Posterior vena cava (tissue), 2 donors: Measurements from ENCODE around the gene PLK3. TPM values are rescaled to one million over a fixed set of nuclear protein-coding genes. Genes with fewer than 3 reads are reported as not detected.
"Not testable (repeated sequence)": the region's sequence is repeated elsewhere in the genome, so short reads cannot be mapped to it uniquely, and the experiment has no call there.

Experiments
- DNase-seq: peaks from one replicate; pipeline ENCODE4 v3.0.0-alpha.2; 2020; ENCODE audit warnings: low spot score
- intact Hi-C, 2 donors: fragments of 100-400 bp; cut with DNase I; formaldehyde crosslinking; loops; one replicate each; pipeline versions ENCODE4 v1.14.1 to v1.14.2; 2022 to 2023
- long read RNA-seq, 2 donors: library from polyadenylated mRNA; unstranded; transcript quantifications; one replicate each; pipeline ENCODE4 v2.0.0, GENCODE V29; 2020 to 2021
- total RNA-seq, 2 donors: library from RNA; stranded (reverse); fragmentation: NEBNext Ultra II Directional; extraction: Animal tissue kit (Norgen Biotek cat#: 25700); gene quantifications; one replicate each; pipeline ENCODE4 v1.2.1, GENCODE V29; 2021
- donor health status: DM: yes; HTN: yes; CAD: no.
- donor health status: DM: yes; HTN: yes; CAD: no.

The PLK3 gene
- 10 to 100 TPM; 20.1 to 32.7 TPM for total RNA-seq
- long read RNA-seq, donor 1, transcript PLK3-201 (15 exons, 2,492 nt) = major isoform, 11 of 16 reads
- long read RNA-seq, donor 1, partial matches to known transcripts = 0 of 16 reads
- long read RNA-seq, donor 1, other reads (novel, unspliced or antisense) = 5 of 16 reads
- long read RNA-seq, donor 2, transcript PLK3-201 (15 exons, 2,492 nt) = major isoform, 15 of 32 reads
- long read RNA-seq, donor 2, partial matches to known transcripts = 5 of 32 reads
- long read RNA-seq, donor 2, other reads (novel, unspliced or antisense) = 12 of 32 reads

DNA sequence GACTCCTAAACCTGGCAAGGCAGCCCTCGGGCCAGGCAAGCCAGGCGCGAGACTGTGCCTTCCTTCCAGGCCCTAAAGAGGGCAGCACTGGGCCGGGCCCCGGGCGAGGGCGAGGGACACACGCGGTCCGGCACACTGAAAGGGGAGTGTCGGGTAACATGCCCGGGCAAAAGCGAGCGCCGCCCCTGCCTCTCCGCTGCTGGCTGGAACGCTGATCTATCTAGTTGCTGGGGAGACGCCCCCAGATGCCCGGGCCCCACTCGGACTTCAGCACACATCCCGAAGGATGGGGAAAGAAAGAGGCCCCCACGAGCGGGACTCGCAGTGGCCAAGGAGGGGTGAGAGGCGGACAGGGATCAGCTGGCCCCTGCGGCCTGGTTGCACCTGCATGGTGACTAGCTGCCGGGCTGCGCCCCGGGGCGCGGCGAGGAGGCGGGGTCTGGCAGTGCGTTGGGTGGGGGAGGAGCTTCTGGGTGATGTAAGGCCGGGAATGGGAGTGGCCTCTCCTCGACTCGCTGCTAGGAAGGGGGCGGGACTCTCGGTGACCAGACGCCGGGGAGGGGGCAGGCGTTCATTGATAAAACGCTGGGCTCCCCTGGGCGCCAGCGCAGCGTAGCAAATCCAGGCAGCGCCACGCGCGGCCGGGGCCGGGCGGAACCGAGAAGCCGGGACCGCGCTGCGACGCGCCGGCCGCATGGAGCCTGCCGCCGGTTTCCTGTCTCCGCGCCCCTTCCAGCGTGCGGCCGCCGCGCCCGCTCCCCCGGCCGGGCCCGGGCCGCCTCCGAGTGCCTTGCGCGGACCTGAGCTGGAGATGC, at the start of gene PLK3:
Gene PLK3, plus strand, starts transcription at position 608 of the 815 bp plus-strand sequence. Its CDS starts 87 bp downstream, at position 695.
- intact Hi-C loops = no loop called here
- peak; percentile 99 for DNase-seq

DNA sequence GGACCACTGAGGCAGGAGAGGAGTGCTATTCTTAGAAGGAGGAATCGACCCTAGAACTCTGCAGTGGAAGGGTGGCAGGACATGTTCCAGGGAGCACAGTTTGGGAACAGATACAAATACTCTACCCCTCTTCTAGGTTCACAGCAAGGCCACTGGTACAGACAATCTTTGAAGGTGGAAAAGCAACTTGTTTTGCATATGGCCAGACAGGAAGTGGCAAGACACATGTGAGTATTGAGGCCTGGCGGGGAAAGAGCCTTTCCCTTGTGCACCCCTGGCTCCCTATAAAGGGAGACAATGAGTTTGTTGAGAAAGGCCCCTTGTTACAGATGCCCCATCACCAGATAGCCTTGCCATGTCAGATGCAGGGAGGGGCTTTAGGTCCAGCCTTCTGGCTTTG, 42.8 kb upstream of the PLK3 start:
- DNase-seq = no peak
- intact Hi-C loops = no loop called here

- intact Hi-C loops = no loop called here
- DNase-seq = no peak
Measured at GRCh38 chr1:44759077-44759476, 41.1 kb upstream of the PLK3 start.

DNA sequence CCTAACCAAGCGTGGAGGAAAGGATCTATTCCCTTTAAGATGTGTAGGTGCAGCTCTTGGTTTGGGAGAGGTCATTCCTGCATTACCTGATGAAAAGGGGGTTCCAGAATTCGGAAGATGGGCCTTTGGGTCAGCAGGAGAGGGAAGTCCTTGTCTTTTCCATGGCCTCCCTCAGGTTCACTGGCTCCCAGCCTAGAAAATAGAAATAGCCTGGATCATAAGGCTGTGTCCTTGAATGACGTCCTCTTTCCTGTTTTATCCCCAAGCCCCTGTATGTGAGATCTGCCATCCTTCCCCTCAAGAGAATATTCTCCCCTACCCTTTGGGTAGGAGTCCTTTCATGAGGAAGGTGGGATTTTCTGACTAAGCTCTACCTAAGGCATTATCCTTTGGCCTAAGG, 39.3 kb upstream of the PLK3 start:
- intact Hi-C loops = no loop called here
- DNase-seq = no peak

DNA sequence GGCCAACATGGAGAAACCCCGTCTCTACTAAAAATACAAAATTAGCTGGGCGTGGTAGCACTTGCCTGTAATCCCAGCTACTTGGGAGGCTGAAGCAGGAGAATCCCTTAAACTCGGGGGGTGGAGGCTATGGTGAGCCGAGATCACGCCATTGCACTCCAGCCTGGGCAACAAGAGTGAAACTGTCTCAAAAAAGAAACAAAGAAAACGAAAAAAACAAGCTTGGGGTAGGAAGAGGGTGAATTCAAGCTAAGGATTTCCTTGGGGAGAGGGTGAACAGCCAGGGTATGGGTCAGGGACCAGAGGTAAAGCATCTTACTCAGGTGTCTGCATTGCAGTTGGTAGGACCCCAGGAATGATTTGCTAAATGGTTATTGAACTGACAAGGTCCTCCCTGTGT, 33.8 kb upstream of the PLK3 start:
- DNase-seq, intact Hi-C loops: not testable (repeated sequence)

- peak; percentile 97 for DNase-seq
- intact Hi-C loops = no loop called here
Measured at GRCh38 chr1:44775078-44775929, 24.9 kb upstream of the PLK3 start, which contains the start of gene RPS8. TSS of gene RPS8 (plus strand) at chr1:44775540. CDS start at chr1:44775597, 57 bp downstream.

DNA sequence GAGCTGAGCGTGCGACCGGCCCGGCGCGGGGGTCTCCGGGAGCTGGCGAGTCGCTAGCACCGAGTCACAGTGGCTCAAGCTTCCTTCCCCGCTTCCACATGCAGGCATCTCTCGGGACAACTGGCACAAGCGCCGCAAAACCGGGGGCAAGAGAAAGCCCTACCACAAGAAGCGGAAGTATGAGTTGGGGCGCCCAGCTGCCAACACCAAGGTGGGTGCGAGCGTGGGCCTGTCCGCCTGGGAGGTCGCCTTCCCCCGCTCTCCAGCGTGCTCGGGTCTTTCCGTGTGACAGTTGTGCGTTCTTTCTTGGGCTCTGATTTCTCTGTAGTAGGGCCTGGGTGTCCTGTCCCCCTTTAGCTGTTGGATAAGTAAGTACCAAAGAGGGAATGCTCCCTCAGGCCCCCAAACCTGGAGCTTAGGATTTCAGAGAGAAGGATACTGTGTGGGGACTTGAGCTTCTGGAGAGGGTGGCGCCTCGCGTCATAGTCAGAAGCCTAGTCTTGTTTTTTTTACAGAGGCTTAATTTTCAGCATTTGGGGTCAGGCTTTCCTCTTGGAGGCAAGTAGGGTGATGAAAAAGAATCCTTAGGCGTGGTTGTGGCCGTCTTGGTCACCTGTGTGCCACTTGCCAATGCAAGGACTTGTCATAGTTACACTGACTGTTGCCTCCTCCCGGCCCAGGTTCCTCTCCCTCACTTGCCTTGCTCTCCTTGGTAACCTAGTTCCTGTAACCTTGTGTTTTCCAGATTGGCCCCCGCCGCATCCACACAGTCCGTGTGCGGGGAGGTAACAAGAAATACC, 24.0 kb upstream of the PLK3 start:
- DNase-seq = no peak
- intact Hi-C loops = no loop called here

DNA sequence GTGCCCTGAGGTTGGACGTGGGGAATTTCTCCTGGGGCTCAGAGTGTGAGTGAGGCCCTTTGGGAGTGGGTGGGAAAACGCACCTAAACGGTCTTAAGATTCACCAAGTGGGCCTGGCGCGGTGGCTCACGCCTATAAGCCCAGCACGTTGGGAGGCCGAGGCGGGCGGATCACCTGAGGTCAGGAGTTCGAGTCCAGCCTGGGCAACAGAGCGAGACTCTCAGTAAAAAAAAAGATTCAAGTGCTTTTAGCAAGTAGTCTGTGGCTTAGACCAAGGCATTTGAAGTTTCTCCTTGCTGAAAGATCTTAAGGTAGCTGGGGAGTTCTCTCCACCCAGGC, 23.5 kb upstream of the PLK3 start:
- intact Hi-C loops = no loop called here
- DNase-seq = no peak

- no peak for DNase-seq
- intact Hi-C loops = no loop called here
Measured at GRCh38 chr1:44777547-44777946, 22.6 kb upstream of the PLK3 start.

DNA sequence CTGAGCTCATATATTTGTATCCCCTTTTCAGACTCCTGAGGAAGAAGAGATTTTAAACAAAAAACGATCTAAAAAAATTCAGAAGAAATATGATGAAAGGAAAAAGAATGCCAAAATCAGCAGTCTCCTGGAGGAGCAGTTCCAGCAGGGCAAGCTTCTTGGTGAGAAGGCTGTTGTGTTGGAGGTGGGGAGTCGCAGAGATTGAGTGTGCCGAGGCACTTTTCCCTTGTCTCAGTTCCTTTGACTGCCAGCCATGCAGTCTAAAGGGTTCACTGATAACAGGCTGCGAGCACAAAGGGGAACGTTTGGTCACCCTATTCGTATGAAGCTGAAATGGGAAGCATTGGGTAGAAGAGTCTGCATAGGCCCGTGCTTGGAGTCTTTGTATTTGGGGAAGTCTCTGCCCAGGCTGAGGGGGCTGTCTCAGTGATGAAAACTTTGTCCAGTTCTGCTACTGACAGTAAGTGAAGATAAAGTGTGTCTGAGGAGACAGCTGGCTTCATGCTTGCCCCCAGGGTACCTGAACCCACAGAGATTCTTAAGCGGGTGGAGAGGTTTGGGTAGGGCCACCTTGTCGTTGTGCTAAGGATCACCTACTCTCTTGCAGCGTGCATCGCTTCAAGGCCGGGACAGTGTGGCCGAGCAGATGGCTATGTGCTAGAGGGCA, 22.1 kb upstream of the PLK3 start:
- intact Hi-C loops = no loop called here
- DNase-seq = no peak

DNA sequence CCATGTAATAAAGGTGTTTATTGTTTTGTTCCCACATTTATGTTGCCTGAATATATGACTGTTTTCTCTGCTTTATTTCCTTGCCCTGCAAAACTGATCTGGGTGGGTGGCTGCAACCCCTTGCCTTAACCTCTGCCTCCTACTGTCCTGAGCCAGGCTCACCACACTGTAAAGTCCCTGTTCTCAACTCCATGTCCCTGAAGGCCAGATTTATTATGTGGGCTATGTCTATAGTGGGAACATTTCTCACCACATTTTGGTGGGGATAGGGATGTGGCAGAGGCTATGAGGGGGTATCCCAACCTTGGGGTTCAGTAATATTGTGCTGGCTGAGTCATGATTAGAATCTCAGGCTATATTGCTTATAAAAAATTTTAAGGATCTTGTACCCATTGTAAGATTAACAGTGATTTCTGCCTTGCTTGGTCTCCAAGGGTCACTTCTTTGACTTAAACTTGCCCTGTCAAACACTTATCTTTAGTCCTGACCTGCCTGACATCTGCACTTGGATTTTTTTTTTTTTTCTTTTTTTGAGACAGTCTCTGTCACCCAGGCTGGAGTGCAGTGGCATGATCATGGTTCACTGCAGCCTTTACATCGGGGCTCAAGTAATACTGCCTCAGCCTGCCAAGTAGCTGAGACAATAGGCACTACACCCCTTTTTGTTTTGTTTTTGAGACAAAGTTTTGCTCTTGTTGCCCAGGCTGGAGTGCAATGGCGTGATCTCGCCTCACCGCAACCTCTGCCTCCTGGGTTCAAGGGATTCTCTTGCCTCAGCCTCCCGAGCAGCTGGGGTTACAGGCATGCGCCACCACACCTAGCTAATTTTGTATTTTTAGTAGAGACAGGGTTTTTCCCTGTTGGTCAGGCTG, 21.2 kb upstream of the PLK3 start:
- intact Hi-C loops = no loop called here
- DNase-seq = no peak

GRCh38 chr1:44780583-44781121, 19.5 kb upstream of the PLK3 start:
- intact Hi-C loops = loop anchor here in 1 of 2 donors (10.0 kb wide), 2 partner anchors 54 to 224 kb away; no protein-coding TSS in a partner anchor
- no peak for DNase-seq

- peak; percentile 22 for DNase-seq
- intact Hi-C loops = loop anchor here in 1 of 2 donors (10.0 kb wide), 2 partner anchors 51 to 221 kb away; no protein-coding TSS in a partner anchor
Measured at GRCh38 chr1:44783697-44784093, 16.5 kb upstream of the PLK3 start.

DNA sequence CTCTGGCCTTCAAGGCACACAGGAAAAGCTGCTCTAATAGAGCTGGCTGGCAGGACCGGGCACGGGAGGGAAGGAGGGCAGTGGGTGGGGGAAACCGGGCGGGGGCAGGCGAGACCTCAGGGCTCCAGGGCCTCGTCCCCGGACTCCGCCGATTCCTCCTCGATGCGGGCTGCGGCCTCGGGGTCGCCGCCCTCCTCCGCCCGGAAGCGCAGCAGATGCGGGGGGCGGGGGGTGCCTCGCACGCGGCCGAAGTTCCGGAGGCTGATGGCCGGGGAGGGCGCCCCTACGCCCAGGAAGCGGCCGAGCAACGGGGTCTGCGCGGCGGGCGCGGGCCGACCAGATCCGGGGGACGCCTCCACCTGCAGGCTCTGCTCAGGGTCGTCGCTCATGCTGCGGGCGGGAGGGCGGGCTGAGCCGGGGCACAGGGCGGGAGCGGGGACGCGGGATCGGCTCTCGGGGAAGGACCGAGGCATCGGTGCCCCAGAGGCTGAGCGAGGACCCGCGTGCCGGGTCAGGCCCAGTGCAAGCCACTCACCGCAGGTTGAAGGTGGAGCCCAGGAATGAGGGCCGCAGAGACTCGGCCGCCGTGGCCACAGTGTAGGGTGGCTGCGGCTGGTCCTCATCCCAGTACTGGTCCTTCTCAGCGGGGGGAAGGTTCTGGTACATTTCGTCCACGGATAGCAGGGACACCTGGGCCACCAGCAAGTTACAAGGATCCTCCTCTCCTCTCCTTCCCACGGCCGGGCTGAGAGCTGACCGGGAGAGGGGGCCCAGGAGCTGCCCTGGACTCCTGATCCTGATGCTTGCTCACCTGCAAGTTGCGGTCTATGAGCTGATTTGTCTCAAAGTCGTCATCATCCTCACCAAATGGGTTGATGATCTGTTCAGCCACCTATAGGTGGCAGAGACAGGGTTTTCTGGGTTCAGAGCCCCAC, 15.8 kb upstream of the PLK3 start:
- intact Hi-C loops = loop anchor here in 1 of 2 donors (10.0 kb wide), 2 partner anchors 50 to 220 kb away; no protein-coding TSS in a partner anchor
- peak; percentile 80 for DNase-seq

DNA sequence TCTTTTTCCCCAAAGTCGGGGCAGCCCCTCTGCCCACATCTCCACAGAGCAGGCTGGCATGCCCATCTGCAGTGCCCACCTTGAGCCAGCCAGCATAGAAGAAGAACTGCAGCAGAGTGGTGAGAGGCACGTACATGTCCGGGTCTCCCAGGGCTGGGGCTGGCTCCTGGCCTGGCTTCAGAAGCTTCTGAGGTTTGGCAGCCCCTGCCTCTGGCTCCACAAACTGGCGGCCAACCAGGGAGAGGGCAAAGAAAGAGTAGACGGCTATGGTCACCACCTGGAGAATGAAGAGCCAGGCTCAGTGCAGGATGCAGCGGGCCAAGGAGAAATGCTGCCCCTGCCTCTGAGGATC, 15.2 kb upstream of the PLK3 start:
- DNase-seq = peak; percentile 74
- intact Hi-C loops = loop anchor here in 1 of 2 donors (10.0 kb wide), 2 partner anchors 50 to 220 kb away; no protein-coding TSS in a partner anchor
